Measurements from ENCODE around the gene ARGFX. TPM values are rescaled to one million over a fixed set of nuclear protein-coding genes. Genes with fewer than 3 reads are reported as not detected.
"Not testable (repeated sequence)": the region's sequence is repeated elsewhere in the genome, so short reads cannot be mapped to it uniquely, and the experiment has no call there.

Gene ARGFX
- total RNA-seq: not detected

- no peak for DNase-seq (ENCODE audit: low read depth in 2 of 3, low spot score in 2 of 3)
Observed at GRCh38 chr3:121567649-121568048, at the start of gene ARGFX. ARGFX (plus strand) TSS chr3:121567949; CDS start chr3:121570714, 2,765 bp downstream.

- no peak for DNase-seq (ENCODE audit: low read depth in 2 of 3, low spot score in 2 of 3)
Observed at GRCh38 chr3:121517953-121518655, 49.6 kb upstream of the ARGFX start.

GRCh38 chr3:121520510-121520909, 47.2 kb upstream of the ARGFX start:
- no peak for DNase-seq (ENCODE audit: low read depth in 2 of 3, low spot score in 2 of 3)

- peak in 1 of 3 donors; percentile 30 for DNase-seq (ENCODE audit: low read depth in 2 of 3, low spot score in 2 of 3)
Observed at GRCh38 chr3:121529308-121529707, 38.4 kb upstream of the ARGFX start.

- DNase-seq (ENCODE audit: low read depth in 2 of 3, low spot score in 2 of 3): no peak
Observed at GRCh38 chr3:121531269-121531668, 36.5 kb upstream of the ARGFX start.

- DNase-seq (ENCODE audit: low read depth in 2 of 3, low spot score in 2 of 3): no peak
Observed at GRCh38 chr3:121542924-121543323, 24.8 kb upstream of the ARGFX start.

- peak in 2 of 3 donors; percentile 1 to 3 for DNase-seq (ENCODE audit: low read depth in 2 of 3, low spot score in 2 of 3)
Observed at GRCh38 chr3:121545049-121545573, 22.6 kb upstream of the ARGFX start.

- DNase-seq (ENCODE audit: low read depth in 2 of 3, low spot score in 2 of 3): peak; percentile 58 to 98 (median 91)
Observed at GRCh38 chr3:121545574-121546455, 21.9 kb upstream of the ARGFX start, which contains the start of gene POLQ. POLQ (minus strand) TSS chr3:121545988; CDS start chr3:121545877, 111 bp downstream.

GRCh38 chr3:121552379-121552778, 15.4 kb upstream of the ARGFX start:
- DNase-seq (ENCODE audit: low read depth in 2 of 3, low spot score in 2 of 3): no peak

- DNase-seq (ENCODE audit: low read depth in 2 of 3, low spot score in 2 of 3): no peak
Observed at GRCh38 chr3:121552797-121553196, 15.0 kb upstream of the ARGFX start.

- DNase-seq (ENCODE audit: low read depth in 2 of 3, low spot score in 2 of 3): no peak
Observed at GRCh38 chr3:121557426-121557934, 10.3 kb upstream of the ARGFX start.

GRCh38 chr3:121562148-121562547, 5.6 kb upstream of the ARGFX start:
- no peak for DNase-seq (ENCODE audit: low read depth in 2 of 3, low spot score in 2 of 3)

- DNase-seq (ENCODE audit: low read depth in 2 of 3, low spot score in 2 of 3): no peak
Observed at GRCh38 chr3:121566773-121567172, 976 bp upstream of the ARGFX start.

- no peak for DNase-seq (ENCODE audit: low read depth in 2 of 3, low spot score in 2 of 3)
Observed at GRCh38 chr3:121574449-121574848, 6.7 kb downstream of the ARGFX start.

- no peak for DNase-seq (ENCODE audit: low read depth in 2 of 3, low spot score in 2 of 3)
Observed at GRCh38 chr3:121581691-121582090, 13.9 kb downstream of the ARGFX start.

GRCh38 chr3:121584418-121584817, 16.7 kb downstream of the ARGFX start:
- DNase-seq (ENCODE audit: low read depth in 2 of 3, low spot score in 2 of 3): no peak

GRCh38 chr3:121592856-121593702, 25.3 kb downstream of the ARGFX start, which contains the start of gene FBXO40:
FBXO40 (plus strand) TSS chr3:121593379; CDS start chr3:121620576, 27,197 bp downstream.
- DNase-seq (ENCODE audit: low read depth in 2 of 3, low spot score in 2 of 3): no peak

GRCh38 chr3:121593806-121594205, 26.1 kb downstream of the ARGFX start:
- DNase-seq (ENCODE audit: low read depth in 2 of 3, low spot score in 2 of 3): not testable (repeated sequence)

- DNase-seq (ENCODE audit: low read depth in 2 of 3, low spot score in 2 of 3): no peak
Observed at GRCh38 chr3:121594850-121595249, 27.1 kb downstream of the ARGFX start.

GRCh38 chr3:121595765-121596406, 28.1 kb downstream of the ARGFX start:
- no peak for DNase-seq (ENCODE audit: low read depth in 2 of 3, low spot score in 2 of 3)
